GM12878 (cell line): ENCODE measurements around the gene MRPL46. TPM values are rescaled to one million over a fixed set of nuclear protein-coding genes. Genes with fewer than 3 reads are reported as not detected.

Experiments used
- ATAC-seq: fragments of 200-7000 bp; cut with Tn5 transposase; 3 replicates; pipeline ENCODE4 v1.9.1; 2020; ENCODE audit warnings: mild to moderate bottlenecking, moderate library complexity
- BruUV-seq: library from RNA; stranded (reverse); fragments of 400-500 nt; replicated peaks from 2 replicates; lab custom pipeline; 2021; lab: Mats Ljungman, UMichigan
- CTCF ChIA-PET: fragments of 300-600 bp; sonication (Branson Sonifier 250); formaldehyde crosslinking; extraction: SDS; loops from one replicate; lab custom pipeline; 2021; ENCODE audit warnings: inconsistent platforms; lab: Yijun Ruan, JAX
- POLR2A ChIA-PET: fragments of 350-600 bp; formaldehyde crosslinking; extraction: SDS; loops from one replicate; lab custom pipeline; 2021; ENCODE audit warnings: inconsistent platforms; lab: Charles Lee
- RAD21 ChIA-PET: fragments of 300-600 bp; sonication (Branson Sonifier 250); formaldehyde crosslinking; loops from one replicate; lab custom pipeline; 2023; ENCODE audit warnings: antibody characterized with exemption; ENCODE audit not compliant: unreplicated experiment; lab: Charles Lee
- SMC1A ChIA-PET: fragments of 300-600 bp; sonication (Branson Sonifier 250); formaldehyde crosslinking; loops from one replicate; lab custom pipeline; 2023; ENCODE audit not compliant: unreplicated experiment, uncharacterized antibody; lab: Charles Lee
- DNase-seq: peaks from one replicate; pipeline ENCODE4 v3.0.0-alpha.2; 2011; ENCODE audit warnings: low read depth, low spot score
- FAIRE-seq: peaks from 3 replicates; lab custom pipeline; 2011; peaks lifted over from hg19 to GRCh38; lab: Jason Lieb, UNC
- H2AFZ ChIP-seq: 2 replicates; pipeline ENCODE4 v1.6.0; 2011; ENCODE audit warnings: low read depth, low read length, control low read depth; ENCODE audit not compliant: control insufficient read depth
- H3K27ac ChIP-seq: 2 replicates; pipeline ENCODE4 v1.5.1; 2011; ENCODE audit warnings: control low read depth; ENCODE audit not compliant: control insufficient read depth, insufficient read depth
- H3K27me3 ChIP-seq, 2 experiments: replicated peaks in 1 of 2; 2 replicates each; pipeline versions ENCODE4 v1.6.0 to v1.6.1; 2011; ENCODE audit warnings: low read length in 1 of 2; ENCODE audit not compliant: control insufficient read depth in 2 of 2, insufficient read depth in 2 of 2
- H3K36me3 ChIP-seq, 2 experiments: 2 replicates each; pipeline ENCODE4 v1.5.1; 2011; ENCODE audit warnings: low read length in 1 of 2; ENCODE audit not compliant: control insufficient read depth in 2 of 2, insufficient read depth in 2 of 2
- H3K4me1 ChIP-seq: 2 replicates; pipeline ENCODE4 v1.6.1; 2011; ENCODE audit warnings: mild to moderate bottlenecking, low read length, moderate library complexity, mixed read lengths; ENCODE audit not compliant: control insufficient read depth, insufficient read depth
- H3K4me2 ChIP-seq: 2 replicates; pipeline ENCODE4 v1.6.0; 2011; ENCODE audit warnings: control low read depth; ENCODE audit not compliant: control insufficient read depth, insufficient read depth
- H3K4me3 ChIP-seq: fragments of 200-600 bp; sonication (generic); 2 replicates; pipeline ENCODE4 v1.5.1; 2016
- H3K79me2 ChIP-seq: 2 replicates; pipeline ENCODE4 v1.6.0; 2011; ENCODE audit warnings: low read length; ENCODE audit not compliant: control insufficient read depth, insufficient read depth
- H3K9ac ChIP-seq: 2 replicates; pipeline ENCODE4 v1.8.0; 2011; ENCODE audit warnings: low read length, control low read depth, mixed read lengths; ENCODE audit not compliant: control insufficient read depth, insufficient read depth
- H3K9me3 ChIP-seq: replicated peaks from 3 replicates; pipeline ENCODE4 v1.5.1; 2011; ENCODE audit warnings: mild to moderate bottlenecking, low read length; ENCODE audit not compliant: control insufficient read depth, insufficient read depth
- H4K20me1 ChIP-seq: 2 replicates; pipeline ENCODE4 v1.6.0; 2011; ENCODE audit not compliant: control insufficient read depth, insufficient read depth
- BCL11A ChIP-seq: IDR thresholded peaks from 2 replicates; pipeline ENCODE4 v1.6.1; 2011; ENCODE audit warnings: low read depth, low read length
- BHLHE40 ChIP-seq, 2 experiments: fragments of 450-650 bp in 1 of 2; IDR thresholded peaks; 2 replicates each; pipeline ENCODE4 v1.6.1; 2011 to 2017; ENCODE audit warnings: low read depth in 2 of 2, borderline replicate concordance in 1 of 2, improper control_type of control experiment in 1 of 2, low read length in 1 of 2, mild to moderate bottlenecking in 1 of 2
- CBX3 ChIP-seq: fragments of 200-600 bp; sonication (generic); IDR thresholded peaks from 2 replicates; pipeline ENCODE4 v1.6.1; 2016; ENCODE audit warnings: low read depth, borderline replicate concordance
- CHD1 ChIP-seq: IDR thresholded peaks from 2 replicates; pipeline ENCODE4 v1.6.1; 2012; ENCODE audit warnings: low read depth, low read length, improper control_type of control experiment
- DPF2 ChIP-seq: fragments of 450-650 bp; IDR thresholded peaks from 2 replicates; pipeline ENCODE4 v1.6.1; 2017; ENCODE audit warnings: mild to moderate bottlenecking
- ELK1 ChIP-seq: IDR thresholded peaks from 2 replicates; pipeline ENCODE4 v1.6.1; 2012; ENCODE audit warnings: low read depth, low read length, improper control_type of control experiment
- IRF3 ChIP-seq: fragments of 450-650 bp; IDR thresholded peaks from 2 replicates; pipeline ENCODE4 v1.6.1; 2014; ENCODE audit warnings: mild to moderate bottlenecking
- JUND ChIP-seq: IDR thresholded peaks from 2 replicates; pipeline ENCODE4 v1.6.1; 2012; ENCODE audit warnings: low read depth, mild to moderate bottlenecking, low read length, improper control_type of control experiment, moderate library complexity
- MXI1 ChIP-seq: fragments of 150-350 bp; IDR thresholded peaks from 2 replicates; pipeline ENCODE4 v1.6.1; 2011; ENCODE audit warnings: low read depth, mild to moderate bottlenecking, inconsistent platforms, low read length, improper control_type of control experiment
- NR2F1 ChIP-seq: fragments of 450-650 bp; conservative IDR thresholded peaks from 2 replicates; pipeline ENCODE4 v1.6.1; 2017; ENCODE audit warnings: mild to moderate bottlenecking
- PRDM15 ChIP-seq: fragments of 450-650 bp; formaldehyde crosslinking; IDR thresholded peaks from 2 replicates; pipeline ENCODE4 v1.4.0; 2020; ENCODE audit warnings: mild to moderate bottlenecking, moderate library complexity
- TBL1XR1 ChIP-seq: IDR thresholded peaks from 2 replicates; pipeline ENCODE4 v1.6.1; 2012; ENCODE audit warnings: low read depth, low read length, improper control_type of control experiment
- ZNF384 ChIP-seq: IDR thresholded peaks from 2 replicates; pipeline ENCODE4 v1.6.1; 2012; ENCODE audit warnings: low read depth, mild to moderate bottlenecking, low read length, improper control_type of control experiment, borderline replicate concordance
- ZNF687 ChIP-seq: fragments of 450-650 bp; IDR thresholded peaks from 2 replicates; pipeline ENCODE4 v1.6.1; 2017; ENCODE audit warnings: mild to moderate bottlenecking, moderate library complexity
- WGBS: methylation state at CpG from one replicate; pipeline ENCODE4 v1.1.6; 2016; ENCODE audit warnings: low lambda C conversion rate; ENCODE audit not compliant: insufficient replicate concordance, insufficient coverage; ENCODE audit errors: missing lambda C conversion rate; 5-methylcytosine and 5-hydroxymethylcytosine counted together
- in situ Hi-C: fragments of 300-500 bp; cut with MboI; formaldehyde crosslinking; loops from 9 replicates; pipeline ENCODE4 v1.14.3; 2018; ENCODE audit warnings: mixed read lengths
- intact Hi-C: fragments of 100-400 bp; cut with micrococcal nuclease; formaldehyde crosslinking; loops from one replicate; pipeline ENCODE4 v1.14.2; 2022; ENCODE audit not compliant: unreplicated experiment
- polyA plus RNA-seq, 11 experiments: library from polyadenylated mRNA; depleted of rRNA in 4 of 11; unstranded in 6 of 11; stranded (reverse) in 5 of 11; fragments of >200 nt; fragmentation: Nextera tagmentation in 4 of 11; fragmentation: Illumina TruSeq in 1 of 11; extraction: Ambion mirVana in 4 of 11; extraction: Trizol in 1 of 11; gene quantifications; 1 replicate in 1 of 11; 2 replicates in 10 of 11; pipeline versions ENCODE4 v1.2.1 to v1.2.3, GENCODE V29; 2011 to 2016; ENCODE audit warnings: inconsistent platforms in 2 of 11, missing spikeins in 2 of 11, low read depth in 1 of 11
- total RNA-seq, 4 experiments: library from RNA; depleted of rRNA in 3 of 4; stranded (reverse); fragments of >200 nt in 3 of 4; fragmentation: Illumina TruSeq in 1 of 4; extraction: Trizol in 1 of 4; gene quantifications; 2 replicates each; pipeline versions ENCODE4 v1.2.1 to v1.2.3, GENCODE V29; 2013 to 2021

Gene MRPL46
- total and polyA plus RNA-seq, 10 of the 15 experiments (the other 5 are each of a cell fraction or from before 2014, with no cell fraction given), result 37.4 to 96.7 (median 52.9) TPM

GRCh38 chr15:88487796-88488523 lies 20.8 kb upstream of the MRPL46 start:
- ChIA-PET SMC1A (no interaction called here), POLR2A (no interaction called here), RAD21 (no interaction called here), CTCF (interaction anchor here (1.7 kb wide), 1 partner anchor 128 kb away, joined by 4 read pairs; no protein-coding TSS in a partner anchor)
- Histone ChIP-seq H3K4me2 (no peak overlapping the region), H3K9ac (no peak overlapping the region), H3K4me3 (no peak overlapping the region), H3K36me3 (no peaks in the 10 kb centered on the region), H3K4me1 (no peaks in the 10 kb centered on the region), H3K9me3 (no peaks in the 10 kb centered on the region), H3K27me3 (no peaks in the 10 kb centered on the region), H3K27ac (no peak overlapping the region), H2AFZ (no peak overlapping the region), H4K20me1 (no peaks in the 10 kb centered on the region), H3K79me2 (no peaks in the 10 kb centered on the region)
- BruUV-seq, result no TSS peak
- DNase-seq (no peak), FAIRE-seq (no peak), ATAC-seq (no peak)
- 82% methylated on average over 10 of the region's 11 CpGs for WGBS
- intact Hi-C loops (no loop called here), in situ Hi-C loops (no loop called here)
- TF ChIP-seq DPF2, result no peak
- TF ChIP-seq MXI1, result no peak
- no peak for TF ChIP-seq JUND
- TF ChIP-seq ZNF384, result no peak
- TF ChIP-seq PRDM15, result no peak
- no peak for TF ChIP-seq BHLHE40 (IDR thresholded peaks at IDR 0.05; ENCODE audit: borderline replicate concordance in 1 of 2, low read depth in 2 of 2, low read length in 1 of 2)
- TF ChIP-seq ZNF687, result no peak
- TF ChIP-seq BCL11A, result no peak
- TF ChIP-seq ELK1, result no peak
- TF ChIP-seq IRF3, result no peak
- TF ChIP-seq CBX3, result no peak
- TF ChIP-seq NR2F1, result no peak
- no peak for TF ChIP-seq CHD1
- TF ChIP-seq TBL1XR1, result no peak
